WI38 (cell line): ENCODE data around the gene TMEM94.

Source experiments
- H3K4me3 ChIP-seq: 2 replicates; pipeline ENCODE4 v1.5.1; 2011; ENCODE audit warnings: low read depth, mild to moderate bottlenecking, control low read depth, low read length
- CTCF ChIP-seq: IDR thresholded peaks from 2 replicates; pipeline ENCODE4 v1.5.1; 2012; ENCODE audit warnings: low read depth, mild to moderate bottlenecking, control low read depth, low read length

The TMEM94 gene

GRCh38 chr17:75504347-75505151 lies 48.1 kb downstream of the TMEM94 start:
- H3K4me3 ChIP-seq: no peak overlapping the region
- TF ChIP-seq CTCF: peak; percentile 45

GRCh38 chr17:75505152-75505409 lies 48.6 kb downstream of the TMEM94 start:
- H3K4me3 ChIP-seq: no peak overlapping the region
- no peak for TF ChIP-seq CTCF

- no peak overlapping the region for H3K4me3 ChIP-seq
- no peak for TF ChIP-seq CTCF
Observed at GRCh38 chr17:75505640-75506039, 49.2 kb downstream of the TMEM94 start.

- no peak for TF ChIP-seq CTCF
Observed at GRCh38 chr17:75506134-75506533, 49.7 kb downstream of the TMEM94 start.

GRCh38 chr17:75506888-75507287 lies 50.5 kb downstream of the TMEM94 start:
- no peak for TF ChIP-seq CTCF
- no peak overlapping the region for H3K4me3 ChIP-seq

More at GRCh38 chr17:75506134-75506533, 49.7 kb downstream of the TMEM94 start:
- no peak overlapping the region for H3K4me3 ChIP-seq

GRCh38 chr17:75507733-75508719 lies 51.6 kb downstream of the TMEM94 start:
- no peak overlapping the region for H3K4me3 ChIP-seq
- no peak for TF ChIP-seq CTCF

GRCh38 chr17:75508931-75509361 lies 52.5 kb downstream of the TMEM94 start:
- no peak for TF ChIP-seq CTCF

More at GRCh38 chr17:75508931-75509361, 52.5 kb downstream of the TMEM94 start:
- no peak overlapping the region for H3K4me3 ChIP-seq
